ENCODE results near the gene RAB1A.

- TF ChIP-seq, protein P1, sequence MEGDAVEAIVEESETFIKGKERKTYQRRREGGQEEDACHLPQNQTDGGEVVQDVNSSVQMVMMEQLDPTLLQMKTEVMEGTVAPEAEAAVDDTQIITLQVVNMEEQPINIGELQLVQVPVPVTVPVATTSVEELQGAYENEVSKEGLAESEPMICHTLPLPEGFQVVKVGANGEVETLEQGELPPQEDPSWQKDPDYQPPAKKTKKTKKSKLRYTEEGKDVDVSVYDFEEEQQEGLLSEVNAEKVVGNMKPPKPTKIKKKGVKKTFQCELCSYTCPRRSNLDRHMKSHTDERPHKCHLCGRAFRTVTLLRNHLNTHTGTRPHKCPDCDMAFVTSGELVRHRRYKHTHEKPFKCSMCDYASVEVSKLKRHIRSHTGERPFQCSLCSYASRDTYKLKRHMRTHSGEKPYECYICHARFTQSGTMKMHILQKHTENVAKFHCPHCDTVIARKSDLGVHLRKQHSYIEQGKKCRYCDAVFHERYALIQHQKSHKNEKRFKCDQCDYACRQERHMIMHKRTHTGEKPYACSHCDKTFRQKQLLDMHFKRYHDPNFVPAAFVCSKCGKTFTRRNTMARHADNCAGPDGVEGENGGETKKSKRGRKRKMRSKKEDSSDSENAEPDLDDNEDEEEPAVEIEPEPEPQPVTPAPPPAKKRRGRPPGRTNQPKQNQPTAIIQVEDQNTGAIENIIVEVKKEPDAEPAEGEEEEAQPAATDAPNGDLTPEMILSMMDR (conservative IDR thresholded peaks at IDR 0.05 in 1 of 2, IDR thresholded peaks at IDR 0.05 in 1 of 2; ENCODE audit: extremely low read depth in 1 of 2, insufficient read depth in 1 of 2, low read depth in 1 of 2, low read length in 2 of 2): no peak
- TF ChIP-seq EZH2 (IDR thresholded peaks at IDR 0.05; ENCODE audit: borderline replicate concordance, low read length): no peak
Observed at GRCh38 chr2:65059071-65059470, 70.8 kb downstream of the RAB1A start.

Data from mammary epithelial cell (primary cell).